NCI-H2171 treated with DMSO at 0.1 percent for 48 hours (cell line): Measurements from ENCODE around the gene ATP2A1.
A peak's percentile ranks its signal among the peaks of the same experiment; 100 is the strongest.
"Not testable (repeated sequence)": the region's sequence is repeated elsewhere in the genome, so short reads cannot be mapped to it uniquely, and the experiment has no call there.

ENCODE experiments used
- DNase-seq: peaks from one replicate; lab custom pipeline; 2025; lab: John Stamatoyannopoulos, UW

The ATP2A1 gene

DNA sequence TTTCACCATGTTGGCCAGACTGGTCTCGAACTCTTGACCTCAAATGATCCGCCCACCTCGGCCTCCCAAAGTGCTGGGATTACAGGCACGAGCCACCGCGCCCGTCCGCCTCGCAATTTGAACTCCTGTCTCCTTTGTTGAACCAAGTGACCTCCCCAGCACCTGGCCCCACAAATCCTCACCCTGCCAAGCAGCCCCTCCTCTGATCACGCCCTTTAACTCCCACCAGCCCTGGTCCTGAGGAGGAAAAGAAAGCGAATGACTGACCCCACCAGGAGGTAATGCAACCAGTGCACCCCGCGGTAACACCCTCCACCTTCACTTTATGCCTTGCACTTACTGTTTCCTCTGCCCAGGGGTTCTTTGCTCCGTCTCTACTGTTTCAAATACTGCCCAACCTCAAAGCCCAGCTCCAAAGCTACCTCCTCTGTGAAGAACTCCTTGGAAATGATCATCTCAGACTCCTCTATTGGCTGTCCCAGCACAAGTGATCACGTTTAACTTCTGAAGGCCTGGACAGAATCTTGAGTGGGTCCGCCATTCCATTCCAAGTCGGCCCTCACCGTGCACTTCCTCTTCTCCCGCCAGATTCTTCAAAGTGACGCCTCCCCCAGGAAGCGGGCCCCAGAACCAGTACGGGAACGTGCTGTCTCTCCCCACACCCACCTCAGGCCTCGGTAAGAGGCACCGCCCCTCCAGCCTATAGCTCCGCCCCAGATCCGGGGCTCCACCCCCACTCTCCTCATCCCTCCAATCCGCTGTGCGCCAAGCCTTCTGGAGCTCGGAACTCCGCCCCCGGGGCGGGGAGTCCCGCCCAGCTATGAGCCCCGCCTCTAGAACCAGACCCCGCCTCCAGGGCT, 57.9 kb downstream of the ATP2A1 start:
- no peak for DNase-seq

GRCh38 chr16:28936784-28937155, 58.5 kb downstream of the ATP2A1 start:
- no peak for DNase-seq

GRCh38 chr16:28937222-28937876, 59.1 kb downstream of the ATP2A1 start:
- DNase-seq, result no peak

DNA sequence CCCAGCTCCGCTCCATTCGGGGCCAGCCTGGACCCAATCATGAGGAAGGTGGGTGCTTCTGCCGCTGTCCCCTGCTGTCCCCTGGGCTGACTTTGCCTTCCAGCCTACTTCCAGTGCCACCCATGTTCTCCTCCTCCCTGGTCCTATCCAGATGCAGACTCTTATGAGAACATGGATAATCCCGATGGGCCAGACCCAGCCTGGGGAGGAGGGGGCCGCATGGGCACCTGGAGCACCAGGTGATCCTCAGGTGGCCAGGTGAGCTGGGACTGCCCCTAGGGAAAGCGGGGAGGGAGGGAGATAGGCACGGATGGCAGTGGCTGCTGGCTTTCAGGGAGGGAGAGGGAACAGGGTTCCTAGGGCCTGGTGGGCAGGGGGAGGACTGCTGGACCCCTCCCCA, 60.4 kb downstream of the ATP2A1 start:
- DNase-seq, result no peak

DNA sequence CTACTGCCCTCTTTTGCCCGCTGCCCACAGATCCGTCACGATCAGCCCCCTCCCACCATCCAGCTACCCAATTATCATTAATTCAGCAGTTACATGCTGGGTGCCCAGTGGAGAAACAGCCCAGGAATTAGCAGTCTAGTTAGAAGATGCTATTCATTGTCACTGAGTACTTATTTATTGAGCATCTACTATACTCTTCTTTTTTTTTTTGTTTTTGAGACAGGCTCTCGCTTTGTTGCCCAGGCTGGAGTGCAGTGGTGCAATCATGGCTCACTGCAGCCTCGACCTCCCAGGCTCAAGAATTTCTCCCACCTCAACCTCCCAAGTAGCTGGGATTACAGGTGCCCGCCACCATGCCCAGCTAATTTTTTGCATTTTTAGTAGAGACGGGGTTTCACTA, 61.5 kb downstream of the ATP2A1 start:
- DNase-seq, result not testable (repeated sequence)

- DNase-seq, result peak; percentile 53
These were observed 65.0 kb downstream of the ATP2A1 start for GRCh38 chr16:28943281-28943680.

GRCh38 chr16:28946681-28947080, 68.4 kb downstream of the ATP2A1 start:
- DNase-seq, result no peak

- DNase-seq, result peak; percentile 100
These were observed 72.5 kb downstream of the ATP2A1 start, which contains the start of gene NFATC2IP for GRCh38 chr16:28950648-28951409. TSS of gene NFATC2IP (plus strand) at chr16:28950937. CDS start at chr16:28951012, 75 bp downstream.

GRCh38 chr16:28951410-28951943, 73.2 kb downstream of the ATP2A1 start:
- no peak for DNase-seq
